ENCODE measurements around the gene DIP2B.

The DIP2B gene

DNA sequence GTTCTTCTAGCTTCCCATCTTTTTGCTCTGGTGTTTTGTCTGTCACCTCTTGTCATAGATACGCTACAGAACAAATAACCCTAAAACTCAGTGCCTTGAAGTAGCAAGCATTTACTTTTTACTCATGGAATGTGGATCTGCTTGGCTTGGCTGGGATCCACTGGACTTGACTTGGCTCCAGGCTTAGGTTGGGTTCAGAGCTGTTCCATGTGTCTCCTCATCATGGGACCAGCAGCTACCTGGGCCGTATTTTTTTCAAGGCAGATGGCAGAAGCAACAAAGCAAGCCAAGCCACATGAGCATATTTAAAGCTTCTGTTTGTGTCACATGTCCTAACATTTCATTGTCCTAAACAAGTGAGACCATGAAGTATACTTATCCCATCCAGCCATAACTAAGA lies 210.4 kb downstream of the DIP2B start:
- ChIA-PET CTCF (no interaction called here), POLR2A (interaction anchor here (1.0 kb wide), 1 partner anchor 16 kb away, joined by 3 read pairs; no protein-coding TSS in a partner anchor)
- no peak for TF ChIP-seq SP1 (IDR thresholded peaks at IDR 0.05)
- no peak for TF ChIP-seq NFRKB (IDR thresholded peaks at IDR 0.05)
- no peak for TF ChIP-seq HDGF (IDR thresholded peaks at IDR 0.05; ENCODE audit: borderline replicate concordance)
- TF ChIP-seq ZNF384 (IDR thresholded peaks at IDR 0.05) = no peak
- no peak for DNase-seq (ENCODE audit: extremely low spot score)

DNA sequence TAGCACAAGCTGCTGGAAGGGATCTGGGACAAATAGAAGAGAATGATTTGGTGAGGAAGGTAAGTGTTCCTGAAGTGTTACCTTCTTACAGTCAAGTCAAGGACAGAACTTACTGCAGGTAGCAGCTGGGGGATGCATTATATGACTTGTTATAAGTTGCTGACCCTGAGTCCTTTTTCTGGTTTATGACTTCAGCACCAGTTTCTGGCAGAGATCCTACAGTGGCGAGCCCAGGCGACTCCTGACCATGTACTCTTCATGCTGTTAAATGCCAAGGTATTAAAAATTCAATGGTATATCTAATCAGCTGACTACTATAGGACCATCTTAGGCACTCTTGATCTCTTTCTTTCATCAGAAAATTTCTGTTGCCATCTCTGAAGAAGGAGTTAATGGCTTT lies 214.0 kb downstream of the DIP2B start:
- POLR2A ChIA-PET = no interaction called here
- no peak for DNase-seq (ENCODE audit: extremely low spot score)
- CTCF ChIA-PET = no interaction called here
- TF ChIP-seq HDGF (IDR thresholded peaks at IDR 0.05; ENCODE audit: borderline replicate concordance) (no peak), SP1 (IDR thresholded peaks at IDR 0.05) (no peak), FOXA1 (IDR thresholded peaks at IDR 0.05) (no peak), ZNF384 (IDR thresholded peaks at IDR 0.05) (no peak), ELF4 (IDR thresholded peaks at IDR 0.05) (no peak), ARNT (IDR thresholded peaks at IDR 0.05) (no peak), FOXK2 (IDR thresholded peaks at IDR 0.05) (no peak)
- TF ChIP-seq, protein P1, sequence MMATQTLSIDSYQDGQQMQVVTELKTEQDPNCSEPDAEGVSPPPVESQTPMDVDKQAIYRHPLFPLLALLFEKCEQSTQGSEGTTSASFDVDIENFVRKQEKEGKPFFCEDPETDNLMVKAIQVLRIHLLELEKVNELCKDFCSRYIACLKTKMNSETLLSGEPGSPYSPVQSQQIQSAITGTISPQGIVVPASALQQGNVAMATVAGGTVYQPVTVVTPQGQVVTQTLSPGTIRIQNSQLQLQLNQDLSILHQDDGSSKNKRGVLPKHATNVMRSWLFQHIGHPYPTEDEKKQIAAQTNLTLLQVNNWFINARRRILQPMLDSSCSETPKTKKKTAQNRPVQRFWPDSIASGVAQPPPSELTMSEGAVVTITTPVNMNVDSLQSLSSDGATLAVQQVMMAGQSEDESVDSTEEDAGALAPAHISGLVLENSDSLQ (IDR thresholded peaks at IDR 0.05) = no peak

DNA sequence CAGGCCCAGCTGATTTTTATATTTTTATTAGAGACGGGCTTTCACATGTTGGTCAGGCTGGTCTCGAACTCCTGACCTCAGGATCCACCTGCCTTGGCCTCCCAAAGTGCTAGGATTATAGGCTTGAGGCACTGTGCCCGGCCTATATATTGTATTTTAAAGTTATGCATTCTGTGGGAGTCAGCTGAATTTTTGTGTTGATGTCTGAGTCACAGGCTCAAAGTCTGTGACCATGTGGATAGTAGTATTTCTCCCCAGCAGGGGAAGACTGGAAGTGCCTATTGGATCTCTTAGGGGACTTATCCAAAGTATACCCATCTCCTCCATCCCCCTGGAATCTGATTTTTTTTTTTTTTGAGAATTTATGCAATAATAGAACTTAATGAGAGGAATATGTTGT lies 215.3 kb downstream of the DIP2B start:
- no peak for DNase-seq (ENCODE audit: extremely low spot score)
- ChIA-PET POLR2A (no interaction called here), CTCF (no interaction called here)
- TF ChIP-seq FOXA1 (IDR thresholded peaks at IDR 0.05) = no peak

DNA sequence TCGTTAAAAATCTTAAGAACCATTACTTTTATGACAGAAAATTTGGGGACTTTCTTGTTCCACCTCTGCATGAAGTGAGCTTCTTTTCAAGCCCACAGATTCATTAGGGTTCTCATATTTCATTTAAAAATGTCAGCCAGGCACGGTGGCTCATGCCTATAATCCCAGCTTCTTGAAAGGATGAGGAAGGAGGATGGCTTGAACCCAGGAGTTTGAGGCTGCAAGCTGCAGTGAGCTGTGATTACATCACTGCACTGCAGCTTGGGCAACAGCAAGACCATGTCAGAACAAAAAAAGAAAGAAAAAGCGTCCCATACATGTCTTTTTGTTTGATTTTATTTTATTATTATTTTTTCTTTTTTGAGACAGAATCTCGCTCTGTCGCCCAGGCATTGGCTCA lies 215.7 kb downstream of the DIP2B start:
- TF ChIP-seq SUZ12 (IDR thresholded peaks at IDR 0.05) = no peak
- no peak for TF ChIP-seq ARNT (IDR thresholded peaks at IDR 0.05)
- TF ChIP-seq, protein P1 (IDR thresholded peaks at IDR 0.05) = no peak
- no peak for TF ChIP-seq FOXA1 (IDR thresholded peaks at IDR 0.05)
- TF ChIP-seq ZNF384 (IDR thresholded peaks at IDR 0.05) = no peak
- no peak for TF ChIP-seq L3MBTL2 (conservative IDR thresholded peaks at IDR 0.05)
- TF ChIP-seq LEF1 (IDR thresholded peaks at IDR 0.05; ENCODE audit: borderline replicate concordance) = no peak
- TF ChIP-seq NFRKB (IDR thresholded peaks at IDR 0.05) = no peak
- TF ChIP-seq CTBP1 (IDR thresholded peaks at IDR 0.05; ENCODE audit: borderline replicate concordance) = no peak
- TF ChIP-seq HDGF (IDR thresholded peaks at IDR 0.05; ENCODE audit: borderline replicate concordance) = no peak
- TF ChIP-seq BHLHE40 (IDR thresholded peaks at IDR 0.05; ENCODE audit: borderline replicate concordance) = no peak
- TF ChIP-seq FOXK2 (IDR thresholded peaks at IDR 0.05) = no peak
- TF ChIP-seq TARDBP (IDR thresholded peaks at IDR 0.05) = no peak
- no peak for TF ChIP-seq SP1 (IDR thresholded peaks at IDR 0.05)
- TF ChIP-seq FOXM1 (IDR thresholded peaks at IDR 0.05; ENCODE audit: borderline replicate concordance) = no peak
- no peak for TF ChIP-seq ELF4 (IDR thresholded peaks at IDR 0.05)
- POLR2A ChIA-PET = no interaction called here
- DNase-seq (ENCODE audit: extremely low spot score) = no peak
- CTCF ChIA-PET = no interaction called here

DNA sequence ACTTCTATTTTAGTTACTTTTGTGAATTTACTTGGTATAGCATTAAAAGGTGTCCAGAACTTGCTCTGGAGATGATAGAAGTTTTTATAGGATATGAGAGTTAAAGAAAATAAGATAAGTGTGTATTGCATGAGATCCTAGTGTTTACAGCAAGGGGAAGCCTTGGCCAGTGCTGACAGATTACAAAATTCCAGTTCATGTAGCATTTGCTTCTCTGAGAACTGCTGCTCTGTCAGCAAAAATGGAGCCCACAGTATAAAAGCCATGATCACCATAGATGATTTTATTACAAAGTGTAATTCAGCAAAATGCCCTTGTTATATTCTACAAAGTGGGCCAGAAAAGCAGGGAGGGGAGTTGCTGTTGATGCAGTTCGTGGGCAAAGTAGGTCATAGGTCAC lies 219.1 kb downstream of the DIP2B start:
- ChIA-PET CTCF (no interaction called here), POLR2A (no interaction called here)
- no peak for DNase-seq (ENCODE audit: extremely low spot score)
- no peak for TF ChIP-seq NFRKB (IDR thresholded peaks at IDR 0.05)
- no peak for TF ChIP-seq ZNF384 (IDR thresholded peaks at IDR 0.05)
- TF ChIP-seq HDGF (IDR thresholded peaks at IDR 0.05; ENCODE audit: borderline replicate concordance) = no peak
- TF ChIP-seq FOXM1 (IDR thresholded peaks at IDR 0.05; ENCODE audit: borderline replicate concordance) = no peak
- TF ChIP-seq LEF1 (IDR thresholded peaks at IDR 0.05; ENCODE audit: borderline replicate concordance) = no peak
- TF ChIP-seq ELF4 (IDR thresholded peaks at IDR 0.05) = no peak
- no peak for TF ChIP-seq BHLHE40 (IDR thresholded peaks at IDR 0.05; ENCODE audit: borderline replicate concordance)
- TF ChIP-seq, protein P1 (IDR thresholded peaks at IDR 0.05) = no peak
- no peak for TF ChIP-seq SP1 (IDR thresholded peaks at IDR 0.05)
- no peak for TF ChIP-seq CTBP1 (IDR thresholded peaks at IDR 0.05; ENCODE audit: borderline replicate concordance)
- TF ChIP-seq SUZ12 (IDR thresholded peaks at IDR 0.05) = no peak
- TF ChIP-seq L3MBTL2 (conservative IDR thresholded peaks at IDR 0.05) = no peak
- TF ChIP-seq TARDBP (IDR thresholded peaks at IDR 0.05) = no peak
- no peak for TF ChIP-seq FOXK2 (IDR thresholded peaks at IDR 0.05)
- no peak for TF ChIP-seq ARNT (IDR thresholded peaks at IDR 0.05)

DNA sequence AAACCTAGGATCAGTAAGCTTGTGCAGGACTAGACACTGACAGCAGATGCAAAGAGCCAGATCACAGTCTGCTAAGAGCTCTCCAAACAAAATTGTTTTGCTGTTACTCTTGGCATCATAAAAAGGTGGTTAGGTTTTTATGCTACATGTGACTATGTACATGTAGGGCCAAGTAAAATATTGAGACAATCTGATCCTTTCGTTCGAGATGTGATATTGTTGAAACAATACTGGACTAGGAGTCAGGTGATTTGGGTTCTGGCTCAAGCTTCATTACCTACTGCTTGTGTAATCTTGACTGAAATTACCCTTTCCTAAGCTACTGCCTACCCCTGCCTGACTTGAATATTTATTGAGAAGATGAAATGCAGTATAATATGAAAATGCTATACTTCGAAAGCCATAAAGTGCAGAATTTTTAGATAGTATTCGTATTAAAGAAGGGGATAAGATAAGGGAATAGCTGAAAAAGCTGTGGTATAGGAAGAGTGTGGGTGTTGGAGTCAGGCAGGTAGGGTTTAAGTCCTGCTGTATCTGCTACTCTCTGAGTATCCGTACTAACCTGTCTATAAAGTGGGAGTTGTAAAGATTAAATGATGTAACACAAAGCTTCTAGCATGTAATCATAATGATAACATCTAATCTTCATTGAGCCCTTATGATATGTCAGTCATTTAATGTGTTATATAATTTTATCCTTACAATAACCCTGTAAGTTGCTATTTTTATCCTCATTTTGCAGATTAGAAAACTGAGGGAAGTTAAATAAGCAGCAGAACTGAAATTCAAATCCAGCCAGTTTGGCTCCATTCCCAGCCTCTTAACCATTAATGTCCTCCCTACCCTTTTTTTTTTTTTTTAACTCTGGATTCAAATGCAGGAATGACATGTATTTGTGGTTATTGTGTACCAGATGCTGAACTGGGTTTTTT lies 220.5 kb downstream of the DIP2B start:
- CTCF ChIA-PET = no interaction called here
- POLR2A ChIA-PET = no interaction called here
- no peak for DNase-seq (ENCODE audit: extremely low spot score)
- TF ChIP-seq ZNF384 (IDR thresholded peaks at IDR 0.05) = no peak
- no peak for TF ChIP-seq L3MBTL2 (conservative IDR thresholded peaks at IDR 0.05)
- no peak for TF ChIP-seq FOXM1 (IDR thresholded peaks at IDR 0.05; ENCODE audit: borderline replicate concordance)
- no peak for TF ChIP-seq ARNT (IDR thresholded peaks at IDR 0.05)
- no peak for TF ChIP-seq FOXK2 (IDR thresholded peaks at IDR 0.05)
- no peak for TF ChIP-seq CTBP1 (IDR thresholded peaks at IDR 0.05; ENCODE audit: borderline replicate concordance)
- no peak for TF ChIP-seq SP1 (IDR thresholded peaks at IDR 0.05)
- no peak for TF ChIP-seq HDGF (IDR thresholded peaks at IDR 0.05; ENCODE audit: borderline replicate concordance)
- TF ChIP-seq SUZ12 (IDR thresholded peaks at IDR 0.05) = no peak
- TF ChIP-seq FOXA1 (IDR thresholded peaks at IDR 0.05) = no peak
- TF ChIP-seq TARDBP (IDR thresholded peaks at IDR 0.05) = no peak
- TF ChIP-seq LEF1 (IDR thresholded peaks at IDR 0.05; ENCODE audit: borderline replicate concordance) = no peak
- no peak for TF ChIP-seq NFRKB (IDR thresholded peaks at IDR 0.05)
- no peak for TF ChIP-seq ELF4 (IDR thresholded peaks at IDR 0.05)
- TF ChIP-seq, protein P1 (IDR thresholded peaks at IDR 0.05) = no peak
- no peak for TF ChIP-seq BHLHE40 (IDR thresholded peaks at IDR 0.05; ENCODE audit: borderline replicate concordance)

Measured in HEK293T (cell line).